Astrocyte of the spinal cord (primary cell): ENCODE measurements around the gene ELAVL3.
"Not testable (repeated sequence)": the region's sequence is repeated elsewhere in the genome, so short reads cannot be mapped to it uniquely, and the experiment has no call there.

ENCODE experiments used
- DNase-seq: peaks from one replicate; pipeline ENCODE4 v3.0.0; 2011; ENCODE audit warnings: low read depth, low spot score
- H3K4me3 ChIP-seq: 2 replicates; pipeline ENCODE4 v1.5.1; 2011; ENCODE audit warnings: low read depth, mild to moderate bottlenecking, low read length, moderate library complexity
- in situ Hi-C: cut with HindIII; loops from 2 replicates; pipeline ENCODE4 v1.10.0; 2017; ENCODE audit warnings: low sequenced_read_pairs
- TF ChIP-seq, protein P1 (sequence below): IDR thresholded peaks from 2 replicates; pipeline ENCODE4 v1.5.1; 2012; ENCODE audit warnings: low read depth, mild to moderate bottlenecking, low read length, inconsistent platforms

Gene ELAVL3

DNA sequence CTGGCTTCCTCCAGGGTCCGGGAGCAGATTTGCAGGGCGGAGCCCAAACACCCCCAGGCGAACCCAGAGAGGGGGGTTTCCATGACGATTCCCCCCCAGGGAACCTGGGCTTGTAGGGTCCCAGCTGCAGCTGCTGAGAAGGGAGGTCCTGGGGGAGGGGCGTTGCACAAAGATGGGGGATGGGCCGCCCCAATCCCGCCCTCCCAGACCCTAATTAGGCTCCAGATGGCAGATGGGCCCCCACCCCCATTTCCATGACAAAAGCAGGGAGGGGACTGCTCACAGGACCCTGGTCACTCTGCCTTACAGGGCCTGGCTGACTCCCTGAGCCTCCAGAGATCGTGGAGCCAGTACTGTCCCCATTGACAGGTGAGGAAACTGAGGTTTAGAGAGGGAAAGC, 15.2 kb downstream of the ELAVL3 start:
- TF ChIP-seq, protein P1, sequence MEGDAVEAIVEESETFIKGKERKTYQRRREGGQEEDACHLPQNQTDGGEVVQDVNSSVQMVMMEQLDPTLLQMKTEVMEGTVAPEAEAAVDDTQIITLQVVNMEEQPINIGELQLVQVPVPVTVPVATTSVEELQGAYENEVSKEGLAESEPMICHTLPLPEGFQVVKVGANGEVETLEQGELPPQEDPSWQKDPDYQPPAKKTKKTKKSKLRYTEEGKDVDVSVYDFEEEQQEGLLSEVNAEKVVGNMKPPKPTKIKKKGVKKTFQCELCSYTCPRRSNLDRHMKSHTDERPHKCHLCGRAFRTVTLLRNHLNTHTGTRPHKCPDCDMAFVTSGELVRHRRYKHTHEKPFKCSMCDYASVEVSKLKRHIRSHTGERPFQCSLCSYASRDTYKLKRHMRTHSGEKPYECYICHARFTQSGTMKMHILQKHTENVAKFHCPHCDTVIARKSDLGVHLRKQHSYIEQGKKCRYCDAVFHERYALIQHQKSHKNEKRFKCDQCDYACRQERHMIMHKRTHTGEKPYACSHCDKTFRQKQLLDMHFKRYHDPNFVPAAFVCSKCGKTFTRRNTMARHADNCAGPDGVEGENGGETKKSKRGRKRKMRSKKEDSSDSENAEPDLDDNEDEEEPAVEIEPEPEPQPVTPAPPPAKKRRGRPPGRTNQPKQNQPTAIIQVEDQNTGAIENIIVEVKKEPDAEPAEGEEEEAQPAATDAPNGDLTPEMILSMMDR = no peak
- H3K4me3 ChIP-seq = no peak overlapping the region
- DNase-seq = no peak
- in situ Hi-C loops = no loop called here

DNA sequence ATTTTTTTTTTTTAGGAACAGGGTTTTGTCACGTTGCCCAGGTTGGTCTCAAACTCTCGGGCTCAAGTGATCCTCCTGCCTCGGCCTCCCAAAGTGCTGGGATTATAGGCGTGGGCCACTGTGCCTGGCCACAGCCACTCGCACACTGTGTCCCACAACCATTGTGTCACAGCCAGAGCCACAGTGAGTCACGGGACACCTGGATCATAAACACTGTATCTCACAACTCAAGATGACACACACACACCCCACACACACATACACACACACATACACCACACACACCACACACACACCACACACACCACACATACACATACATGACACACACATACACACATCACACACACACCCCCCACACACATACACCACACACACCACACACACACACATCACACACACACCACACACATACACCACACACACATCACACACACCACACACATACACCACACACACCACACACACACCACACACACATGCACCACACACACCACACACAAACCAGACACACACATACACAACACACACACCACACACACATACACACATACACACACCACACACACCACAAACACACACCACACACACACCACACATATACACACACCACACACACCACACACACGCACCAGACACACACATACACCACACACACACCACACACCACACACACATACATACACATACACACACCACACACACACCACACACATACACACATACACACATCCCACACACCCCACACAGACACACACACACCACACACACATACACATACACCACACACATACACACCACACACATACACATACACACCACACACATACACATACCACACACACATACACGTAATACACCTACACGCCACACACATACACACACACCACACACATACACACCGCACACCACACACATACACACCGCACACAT, 16.2 kb downstream of the ELAVL3 start:
- no peak overlapping the region for H3K4me3 ChIP-seq
- TF ChIP-seq, protein P1 = no peak
- no peak for DNase-seq
- in situ Hi-C loops = no loop called here

DNA sequence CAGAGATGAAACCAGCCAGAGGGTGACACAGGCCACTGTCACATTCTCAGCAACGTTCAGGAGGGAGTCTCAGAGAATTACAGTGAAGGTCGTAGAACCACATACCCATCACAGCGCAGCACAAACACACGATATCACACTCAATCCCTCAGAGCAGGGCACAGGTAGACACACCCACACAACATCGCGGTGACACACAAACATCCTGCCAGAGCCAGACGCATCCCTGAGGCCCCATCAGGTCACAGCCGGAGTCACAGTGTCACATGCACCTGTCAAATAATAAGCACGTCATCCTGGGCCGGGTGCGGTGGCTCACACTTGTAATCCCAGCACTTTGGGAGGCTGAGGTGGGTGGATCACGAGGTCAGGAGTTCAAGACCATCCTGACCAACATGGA, 17.5 kb downstream of the ELAVL3 start:
- in situ Hi-C loops = no loop called here
- DNase-seq = no peak

DNA sequence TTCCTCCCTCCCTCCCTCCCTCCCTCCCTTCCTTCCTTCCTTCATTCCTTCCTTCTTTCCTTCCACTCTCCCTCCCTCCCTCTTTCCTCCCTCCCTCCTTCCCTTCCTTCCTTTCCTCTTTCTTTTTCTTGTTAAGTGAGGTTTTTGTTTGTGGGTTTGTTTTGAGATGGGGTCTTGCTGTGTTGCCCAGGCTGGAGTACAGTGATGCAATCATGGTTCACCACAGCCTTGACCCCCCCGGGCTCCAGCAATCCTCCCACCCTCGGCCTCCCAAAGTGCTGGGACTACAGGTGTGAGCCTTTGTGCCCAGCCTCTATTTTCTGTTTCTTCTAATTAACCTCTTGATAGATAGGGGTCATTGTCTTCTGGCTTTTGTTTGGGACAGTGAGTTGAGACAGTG, 19.4 kb downstream of the ELAVL3 start:
- no peak for DNase-seq
- H3K4me3 ChIP-seq = no peak overlapping the region
- TF ChIP-seq, protein P1 = no peak
- in situ Hi-C loops = no loop called here

More for the DNA sequence above, 17.5 kb downstream of the ELAVL3 start:
- TF ChIP-seq, protein P1 = no peak
- no peak overlapping the region for H3K4me3 ChIP-seq

DNA sequence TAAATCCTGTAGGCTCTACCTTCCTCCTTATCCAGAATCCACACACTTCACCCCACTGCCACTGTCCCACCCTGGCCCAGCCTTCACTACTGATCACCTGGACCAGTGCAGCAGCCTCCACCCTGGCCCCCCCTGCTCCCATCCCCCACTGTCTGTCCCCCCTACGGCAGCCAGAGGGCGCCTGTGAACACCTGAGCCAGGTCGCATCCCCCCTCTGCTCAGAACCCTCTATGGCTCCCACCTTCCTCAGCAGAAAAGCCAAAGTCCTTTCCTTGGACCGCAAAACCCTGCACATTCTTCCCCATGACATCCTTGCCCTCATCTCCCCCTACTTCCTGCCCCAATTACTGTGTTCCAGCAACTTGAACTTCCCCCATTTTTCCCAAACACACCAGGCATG, 20.6 kb downstream of the ELAVL3 start:
- no peak for DNase-seq
- TF ChIP-seq, protein P1 = no peak
- in situ Hi-C loops = no loop called here
- no peak overlapping the region for H3K4me3 ChIP-seq

DNA sequence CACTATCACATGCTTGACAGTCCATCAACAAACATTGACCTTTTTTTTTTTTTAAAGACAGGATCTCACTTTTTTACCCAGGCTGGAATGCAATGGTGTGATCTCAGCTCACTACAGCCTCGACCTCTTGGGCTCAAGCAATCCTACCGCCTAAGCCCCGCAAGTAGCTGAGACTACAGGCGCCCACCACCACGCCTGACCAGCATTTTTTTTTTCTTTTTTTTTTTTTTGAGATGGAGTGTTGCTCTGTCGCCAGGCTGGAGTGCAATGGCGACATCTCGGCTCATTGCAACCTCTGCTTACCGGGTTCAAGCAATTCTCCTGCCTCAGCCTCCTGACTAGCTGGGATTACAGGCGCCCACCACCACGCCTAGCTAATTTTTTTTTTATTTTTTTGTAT, 21.9 kb downstream of the ELAVL3 start:
- H3K4me3 ChIP-seq, DNase-seq, in situ Hi-C loops: not testable (repeated sequence)

DNA sequence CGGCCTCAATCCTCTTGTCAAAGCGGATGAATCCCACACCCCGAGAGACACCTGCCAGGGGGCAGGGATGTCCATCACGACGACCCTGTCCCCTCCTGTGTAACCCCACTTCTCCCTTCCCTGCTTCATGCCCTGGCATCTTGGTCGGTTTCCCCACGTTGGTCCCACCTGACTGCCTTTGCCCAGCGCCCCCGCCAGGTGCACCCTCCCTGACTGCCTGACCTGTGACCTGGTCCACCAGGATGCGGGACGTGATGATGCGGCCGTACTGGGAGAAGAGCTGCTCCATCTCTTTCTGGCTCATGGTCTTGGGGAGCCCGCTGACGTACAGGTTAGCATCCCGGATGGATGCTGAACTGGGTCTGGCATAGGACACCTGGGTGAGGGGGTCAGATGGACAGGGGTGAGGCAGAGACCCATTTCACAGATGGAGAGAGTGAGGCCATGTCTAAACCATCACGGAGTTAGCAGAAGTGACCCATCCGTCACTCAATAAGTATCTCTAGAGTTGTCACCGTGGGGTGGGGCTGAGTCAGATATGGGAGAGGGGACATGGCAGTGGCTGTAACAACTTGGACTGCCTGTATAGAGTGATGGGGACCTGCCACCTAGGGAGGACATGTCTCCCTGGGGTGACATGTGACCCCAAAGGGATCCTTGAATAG, 22.5 kb downstream of the ELAVL3 start:
- TF ChIP-seq, protein P1 = no peak
- H3K4me3 ChIP-seq = no peak overlapping the region
- no peak for DNase-seq
- in situ Hi-C loops = no loop called here
